GM23338 (cell line): ENCODE results near the gene GEN1. TPM values are rescaled to one million over a fixed set of nuclear protein-coding genes. Genes with fewer than 3 reads are reported as not detected.

Source experiments
- ATAC-seq: fragments of 200-7000 bp; cut with Tn5 transposase; 3 replicates; pipeline ENCODE4 v1.9.1; 2020
- DNase-seq: peaks from one replicate; pipeline ENCODE4 v3.0.0-alpha.2; 2015; ENCODE audit warnings: low spot score
- H2AFZ ChIP-seq: fragments of 200-600 bp; sonication (generic); 2 replicates; pipeline ENCODE4 v1.8.0; 2016; ENCODE audit warnings: antibody characterized with exemption, mild to moderate bottlenecking, moderate library complexity
- H3F3A ChIP-seq: fragments of 200-600 bp; sonication (generic); replicated peaks from 2 replicates; pipeline ENCODE4 v1.8.0; 2017; ENCODE audit warnings: antibody characterized with exemption, mixed run types, low read depth
- H3K27ac ChIP-seq: fragments of 200-600 bp; sonication (generic); 2 replicates; pipeline ENCODE4 v1.6.1; 2016; ENCODE audit warnings: low read depth
- H3K27me3 ChIP-seq: fragments of 200-600 bp; sonication (generic); 2 replicates; pipeline ENCODE4 v1.8.0; 2016; ENCODE audit warnings: mild to moderate bottlenecking, mixed run types, moderate library complexity; ENCODE audit not compliant: insufficient read depth
- H3K36me3 ChIP-seq: fragments of 200-600 bp; sonication (generic); 2 replicates; pipeline ENCODE4 v1.8.0; 2016; ENCODE audit warnings: mild to moderate bottlenecking; ENCODE audit not compliant: insufficient read depth
- H3K4me1 ChIP-seq: fragments of 200-600 bp; sonication (generic); 2 replicates; pipeline ENCODE4 v1.8.0; 2016; ENCODE audit warnings: mild to moderate bottlenecking, moderate library complexity; ENCODE audit not compliant: insufficient read depth
- H3K4me2 ChIP-seq: fragments of 200-600 bp; sonication (generic); 2 replicates; pipeline ENCODE4 v1.7.1; 2017; ENCODE audit warnings: mixed run types
- H3K4me3 ChIP-seq: fragments of 200-600 bp; sonication (generic); 2 replicates; pipeline ENCODE4 v1.6.1; 2016; ENCODE audit warnings: mixed run types
- H3K79me2 ChIP-seq: fragments of 200-600 bp; sonication (generic); replicated peaks from 2 replicates; pipeline ENCODE4 v1.8.0; 2017; ENCODE audit warnings: mild to moderate bottlenecking; ENCODE audit not compliant: insufficient read depth
- H3K9me2 ChIP-seq: fragments of 200-600 bp; sonication (generic); 2 replicates; pipeline ENCODE4 v1.8.0; 2017; ENCODE audit not compliant: insufficient read depth
- H4K20me1 ChIP-seq: fragments of 200-600 bp; sonication (generic); replicated peaks from 2 replicates; pipeline ENCODE4 v1.8.0; 2017; ENCODE audit warnings: mild to moderate bottlenecking; ENCODE audit not compliant: insufficient read depth
- H3K27ac Mint-ChIP-seq: 2 replicates; pipeline ENCODE4 v1.8.0; 2020; ENCODE audit warnings: inconsistent platforms, mild to moderate bottlenecking, moderate library complexity, mixed read lengths
- H3K27me3 Mint-ChIP-seq: 3 replicates; pipeline ENCODE4 v1.8.0; 2022; ENCODE audit warnings: low read depth, mild to moderate bottlenecking, moderate library complexity, mixed read lengths, inconsistent platforms; ENCODE audit not compliant: insufficient read depth, poor library complexity
- H3K36me3 Mint-ChIP-seq: 3 replicates; pipeline ENCODE4 v1.8.0; 2021; ENCODE audit warnings: low read depth, mild to moderate bottlenecking, inconsistent platforms, moderate library complexity, mixed read lengths
- H3K4me1 Mint-ChIP-seq: 3 replicates; pipeline ENCODE4 v1.8.0; 2020; ENCODE audit warnings: mild to moderate bottlenecking, inconsistent platforms, mixed read lengths
- H3K4me3 Mint-ChIP-seq: 3 replicates; pipeline ENCODE4 v1.8.0; 2021; ENCODE audit warnings: moderate library complexity, mild to moderate bottlenecking, inconsistent platforms, mixed read lengths
- H3K9me3 Mint-ChIP-seq: 3 replicates; pipeline ENCODE4 v1.8.0; 2020; ENCODE audit warnings: moderate library complexity, mild to moderate bottlenecking, inconsistent platforms, mixed read lengths
- JUNB ChIP-seq: IDR thresholded peaks from one replicate; pipeline ENCODE4 v1.6.1; 2016; ENCODE audit warnings: antibody characterized with exemption; ENCODE audit not compliant: unreplicated experiment
- NANOG ChIP-seq: IDR thresholded peaks from 2 replicates; pipeline ENCODE4 v1.6.1; 2016; ENCODE audit warnings: antibody characterized with exemption, borderline replicate concordance
- POLR2AphosphoS5 ChIP-seq: IDR thresholded peaks from 2 replicates; pipeline ENCODE4 v1.6.1; 2016; ENCODE audit warnings: antibody characterized with exemption, low read depth
- STAT1 ChIP-seq: IDR thresholded peaks from one replicate; pipeline ENCODE4 v1.6.1; 2016; ENCODE audit warnings: antibody characterized with exemption; ENCODE audit not compliant: unreplicated experiment
- ZNF331 ChIP-seq: fragments of 250-450 bp; sonication (Bioruptor Pico); IDR thresholded peaks from 2 replicates; pipeline ENCODE4 v1.5.0; 2020; ENCODE audit warnings: low read depth, mild to moderate bottlenecking, moderate library complexity
- polyA plus RNA-seq: library from polyadenylated mRNA; unstranded; fragments of >200 nt; fragmentation: Nextera tagmentation; extraction: Ambion mirVana; gene quantifications from 2 replicates; pipeline ENCODE4 v1.2.1, GENCODE V29; 2016
- total RNA-seq: library from RNA; depleted of rRNA; stranded (reverse); fragments of >200 nt; shearing (Covaris generic); gene quantifications from 2 replicates; pipeline ENCODE4 v1.2.3, GENCODE V29; 2014
- TF ChIP-seq, protein P1 (sequence below): IDR thresholded peaks from 2 replicates; pipeline ENCODE4 v1.6.1; 2016; ENCODE audit warnings: antibody characterized with exemption
- TF ChIP-seq, protein P2 (sequence below): fragments of 250-450 bp; sonication (Bioruptor Pico); IDR thresholded peaks from 2 replicates; pipeline ENCODE4 v1.5.0; 2020; ENCODE audit warnings: mild to moderate bottlenecking, moderate library complexity

GEN1 gene
- total and polyA plus RNA-seq, 2 experiments from 2014 or later: 14.2 to 43.3 TPM

DNA sequence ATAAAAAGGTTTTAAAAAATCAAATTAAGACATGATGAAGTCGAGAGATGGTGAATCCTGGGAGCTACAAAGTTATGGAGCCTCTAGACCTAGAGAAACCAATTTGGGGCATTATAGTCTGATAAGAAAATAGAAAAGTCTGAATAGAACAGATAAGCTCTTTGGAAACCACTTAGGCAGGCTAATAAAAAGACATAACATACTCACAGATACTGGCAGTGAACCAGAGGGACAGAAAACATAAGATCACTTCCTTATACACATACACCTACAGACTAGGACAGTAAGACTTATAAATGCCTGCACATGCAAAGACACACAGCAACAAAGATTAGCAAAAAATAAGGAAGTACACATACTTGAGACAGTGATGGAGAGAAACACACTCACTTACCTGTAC is 20.3 kb upstream of the GEN1 start:
- Mint-ChIP-seq H3K9me3 (no peaks in the 10 kb centered on the region), H3K36me3 (peaks cover 63% of the 10 kb centered on the region), H3K4me1 (peaks cover 10% of the 10 kb centered on the region; the same call in 2 of the 3 replicates), H3K27ac (no peak overlapping the region), H3K4me3 (no peak overlapping the region), H3K27me3 (no peaks in the 10 kb centered on the region)
- Histone ChIP-seq H3K79me2 (0 out of 2 replicates have a peak, but pooled peaks cover 2% of the 10 kb centered on the region), H2AFZ (no peak overlapping the region), H3F3A (no peaks in the 10 kb centered on the region), H3K27me3 (no peaks in the 10 kb centered on the region), H3K36me3 (peaks cover 46% of the 10 kb centered on the region), H3K4me3 (no peak overlapping the region), H3K9me2 (no peaks in the 10 kb centered on the region), H3K27ac (no peak overlapping the region), H3K4me2 (no peak overlapping the region), H4K20me1 (no peaks in the 10 kb centered on the region; the same call in 1 of the 2 replicates), H3K4me1 (no peaks in the 10 kb centered on the region)
- DNase-seq (no peak), ATAC-seq (no peak)
- TF ChIP-seq POLR2AphosphoS5 (no peak), ZNF331 (CRISPR knock-in tag) (no peak), JUNB (no peak)
- TF ChIP-seq, protein P1, sequence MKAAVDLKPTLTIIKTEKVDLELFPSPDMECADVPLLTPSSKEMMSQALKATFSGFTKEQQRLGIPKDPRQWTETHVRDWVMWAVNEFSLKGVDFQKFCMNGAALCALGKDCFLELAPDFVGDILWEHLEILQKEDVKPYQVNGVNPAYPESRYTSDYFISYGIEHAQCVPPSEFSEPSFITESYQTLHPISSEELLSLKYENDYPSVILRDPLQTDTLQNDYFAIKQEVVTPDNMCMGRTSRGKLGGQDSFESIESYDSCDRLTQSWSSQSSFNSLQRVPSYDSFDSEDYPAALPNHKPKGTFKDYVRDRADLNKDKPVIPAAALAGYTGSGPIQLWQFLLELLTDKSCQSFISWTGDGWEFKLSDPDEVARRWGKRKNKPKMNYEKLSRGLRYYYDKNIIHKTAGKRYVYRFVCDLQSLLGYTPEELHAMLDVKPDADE: no peak
- TF ChIP-seq, protein P2, sequence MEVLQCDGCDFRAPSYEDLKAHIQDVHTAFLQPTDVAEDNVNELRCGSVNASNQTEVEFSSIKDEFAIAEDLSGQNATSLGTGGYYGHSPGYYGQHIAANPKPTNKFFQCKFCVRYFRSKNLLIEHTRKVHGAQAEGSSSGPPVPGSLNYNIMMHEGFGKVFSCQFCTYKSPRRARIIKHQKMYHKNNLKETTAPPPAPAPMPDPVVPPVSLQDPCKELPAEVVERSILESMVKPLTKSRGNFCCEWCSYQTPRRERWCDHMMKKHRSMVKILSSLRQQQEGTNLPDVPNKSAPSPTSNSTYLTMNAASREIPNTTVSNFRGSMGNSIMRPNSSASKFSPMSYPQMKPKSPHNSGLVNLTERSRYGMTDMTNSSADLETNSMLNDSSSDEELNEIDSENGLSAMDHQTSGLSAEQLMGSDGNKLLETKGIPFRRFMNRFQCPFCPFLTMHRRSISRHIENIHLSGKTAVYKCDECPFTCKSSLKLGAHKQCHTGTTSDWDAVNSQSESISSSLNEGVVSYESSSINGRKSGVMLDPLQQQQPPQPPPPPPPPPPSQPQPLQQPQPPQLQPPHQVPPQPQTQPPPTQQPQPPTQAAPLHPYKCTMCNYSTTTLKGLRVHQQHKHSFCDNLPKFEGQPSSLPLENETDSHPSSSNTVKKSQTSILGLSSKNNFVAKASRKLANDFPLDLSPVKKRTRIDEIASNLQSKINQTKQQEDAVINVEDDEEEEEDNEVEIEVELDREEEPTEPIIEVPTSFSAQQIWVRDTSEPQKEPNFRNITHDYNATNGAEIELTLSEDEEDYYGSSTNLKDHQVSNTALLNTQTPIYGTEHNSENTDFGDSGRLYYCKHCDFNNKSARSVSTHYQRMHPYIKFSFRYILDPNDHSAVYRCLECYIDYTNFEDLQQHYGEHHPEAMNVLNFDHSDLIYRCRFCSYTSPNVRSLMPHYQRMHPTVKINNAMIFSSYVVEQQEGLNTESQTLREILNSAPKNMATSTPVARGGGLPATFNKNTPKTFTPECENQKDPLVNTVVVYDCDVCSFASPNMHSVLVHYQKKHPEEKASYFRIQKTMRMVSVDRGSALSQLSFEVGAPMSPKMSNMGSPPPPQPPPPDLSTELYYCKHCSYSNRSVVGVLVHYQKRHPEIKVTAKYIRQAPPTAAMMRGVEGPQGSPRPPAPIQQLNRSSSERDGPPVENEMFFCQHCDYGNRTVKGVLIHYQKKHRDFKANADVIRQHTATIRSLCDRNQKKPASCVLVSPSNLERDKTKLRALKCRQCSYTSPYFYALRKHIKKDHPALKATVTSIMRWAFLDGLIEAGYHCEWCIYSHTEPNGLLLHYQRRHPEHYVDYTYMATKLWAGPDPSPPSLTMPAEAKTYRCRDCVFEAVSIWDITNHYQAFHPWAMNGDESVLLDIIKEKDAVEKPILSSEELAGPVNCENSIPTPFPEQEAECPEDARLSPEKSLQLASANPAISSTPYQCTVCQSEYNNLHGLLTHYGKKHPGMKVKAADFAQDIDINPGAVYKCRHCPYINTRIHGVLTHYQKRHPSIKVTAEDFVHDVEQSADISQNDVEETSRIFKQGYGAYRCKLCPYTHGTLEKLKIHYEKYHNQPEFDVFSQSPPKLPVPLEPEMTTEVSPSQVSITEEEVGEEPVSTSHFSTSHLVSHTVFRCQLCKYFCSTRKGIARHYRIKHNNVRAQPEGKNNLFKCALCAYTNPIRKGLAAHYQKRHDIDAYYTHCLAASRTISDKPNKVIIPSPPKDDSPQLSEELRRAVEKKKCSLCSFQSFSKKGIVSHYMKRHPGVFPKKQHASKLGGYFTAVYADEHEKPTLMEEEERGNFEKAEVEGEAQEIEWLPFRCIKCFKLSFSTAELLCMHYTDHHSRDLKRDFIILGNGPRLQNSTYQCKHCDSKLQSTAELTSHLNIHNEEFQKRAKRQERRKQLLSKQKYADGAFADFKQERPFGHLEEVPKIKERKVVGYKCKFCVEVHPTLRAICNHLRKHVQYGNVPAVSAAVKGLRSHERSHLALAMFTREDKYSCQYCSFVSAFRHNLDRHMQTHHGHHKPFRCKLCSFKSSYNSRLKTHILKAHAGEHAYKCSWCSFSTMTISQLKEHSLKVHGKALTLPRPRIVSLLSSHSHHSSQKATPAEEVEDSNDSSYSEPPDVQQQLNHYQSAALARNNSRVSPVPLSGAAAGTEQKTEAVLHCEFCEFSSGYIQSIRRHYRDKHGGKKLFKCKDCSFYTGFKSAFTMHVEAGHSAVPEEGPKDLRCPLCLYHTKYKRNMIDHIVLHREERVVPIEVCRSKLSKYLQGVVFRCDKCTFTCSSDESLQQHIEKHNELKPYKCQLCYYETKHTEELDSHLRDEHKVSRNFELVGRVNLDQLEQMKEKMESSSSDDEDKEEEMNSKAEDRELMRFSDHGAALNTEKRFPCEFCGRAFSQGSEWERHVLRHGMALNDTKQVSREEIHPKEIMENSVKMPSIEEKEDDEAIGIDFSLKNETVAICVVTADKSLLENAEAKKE: no peak

DNA sequence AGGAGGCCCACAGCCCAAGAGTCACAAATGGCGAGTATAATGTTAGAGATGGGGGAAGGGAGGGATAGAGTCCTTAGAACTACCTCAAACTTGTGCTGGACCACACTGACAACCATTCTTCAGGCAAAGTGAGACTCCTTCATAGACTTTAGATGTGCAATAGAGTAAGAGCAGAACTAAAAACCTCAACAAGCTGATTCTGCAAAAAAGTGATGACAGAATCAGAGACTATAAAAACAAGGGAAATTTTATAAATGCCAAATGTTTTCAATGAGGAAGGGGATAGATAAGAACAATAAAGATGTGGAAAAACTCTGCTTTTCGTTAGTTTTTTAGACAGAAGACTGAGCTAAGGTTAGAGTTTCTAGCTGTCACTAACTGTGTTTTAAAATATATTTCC is 18.1 kb upstream of the GEN1 start:
- H3F3A ChIP-seq: no peaks in the 10 kb centered on the region
- H3K36me3 ChIP-seq: peaks cover 53% of the 10 kb centered on the region
- ATAC-seq (no peak), DNase-seq (no peak)
- Mint-ChIP-seq H3K36me3 (peaks cover 60% of the 10 kb centered on the region), H3K9me3 (no peaks in the 10 kb centered on the region), H3K27ac (no peak overlapping the region), H3K4me1 (no peaks in the 10 kb centered on the region), H3K4me3 (no peak overlapping the region), H3K27me3 (no peaks in the 10 kb centered on the region)
- H3K9me2 ChIP-seq: no peaks in the 10 kb centered on the region
- no peaks in the 10 kb centered on the region; the same call in 1 of the 2 replicates for H4K20me1 ChIP-seq
- no peak overlapping the region for H3K27ac ChIP-seq
- no peak overlapping the region for H3K4me3 ChIP-seq
- TF ChIP-seq STAT1 (no peak), ZNF331 (CRISPR knock-in tag) (no peak), NANOG (no peak)
- no peaks in the 10 kb centered on the region for H3K4me1 ChIP-seq
- H2AFZ ChIP-seq: no peak overlapping the region
- peaks cover 23% of the 10 kb centered on the region for H3K79me2 ChIP-seq
- no peaks in the 10 kb centered on the region for H3K27me3 ChIP-seq
- H3K4me2 ChIP-seq: no peak overlapping the region
